ENCODE results near the gene MAP3K7CL. TPM values are rescaled to one million over a fixed set of nuclear protein-coding genes. Genes with fewer than 3 reads are reported as not detected.

The MAP3K7CL gene
- total and polyA plus RNA-seq, 2 of the 8 experiments (the other 6 are each of a cell fraction or from before 2014, with no cell fraction given), result not detected

DNA sequence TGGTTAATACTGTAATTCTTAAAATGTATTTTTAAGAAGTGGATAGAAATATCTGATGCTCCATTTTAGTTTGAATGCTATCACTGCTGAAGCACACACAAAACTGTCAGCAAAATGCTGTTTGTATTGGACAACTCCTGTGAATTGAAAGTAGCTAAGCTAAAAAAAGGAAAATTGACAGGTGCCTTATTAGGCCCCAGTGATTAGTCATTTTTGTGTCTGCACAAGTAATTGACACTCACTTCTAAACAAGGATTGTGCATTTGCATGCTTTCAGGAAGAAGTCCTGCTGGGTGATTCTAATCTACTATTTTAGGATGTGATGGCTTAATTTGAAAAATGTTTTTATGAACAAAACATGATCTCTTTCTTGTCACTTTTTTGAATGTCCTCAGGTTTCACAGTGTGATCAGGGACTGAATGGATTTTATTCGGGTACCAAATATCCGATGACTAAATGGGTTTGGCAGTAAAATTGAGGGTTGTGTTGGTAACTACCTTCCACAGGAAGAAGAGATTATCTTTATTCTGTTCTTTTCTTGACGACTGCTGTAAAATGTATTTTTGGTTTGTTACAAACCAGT, 13.0 kb upstream of the MAP3K7CL start:
- H2AK5ac ChIP-seq (ENCODE audit: low read depth, low read length), result no peak overlapping the region
- peaks cover 0 to 4% (median 2%) of the 10 kb centered on the region in 4 experiments; a peak in 4 of 7 replicates for H3K4me1 ChIP-seq (replicated peaks in 1 of 4; ENCODE audit: control insufficient read depth in 3 of 4, insufficient read depth in 4 of 4, low read length in 3 of 4)
- H2BK12ac ChIP-seq (ENCODE audit: low read depth, low read length), result no peak overlapping the region
- no peaks in the 10 kb centered on the region for H4K20me1 ChIP-seq (replicated peaks in 1 of 2; ENCODE audit: control insufficient read depth in 1 of 2, insufficient read depth in 2 of 2, low read length in 2 of 2)
- no peak overlapping the region for H2BK20ac ChIP-seq (ENCODE audit: low read length)
- no peak overlapping the region for H4K8ac ChIP-seq (ENCODE audit: extremely low read depth, insufficient read depth, low read length)
- FAIRE-seq (no peak), DNase-seq (ENCODE audit: low read depth in 1 of 2, low spot score in 2 of 2) (no peak)
- TF ChIP-seq, protein P1, sequence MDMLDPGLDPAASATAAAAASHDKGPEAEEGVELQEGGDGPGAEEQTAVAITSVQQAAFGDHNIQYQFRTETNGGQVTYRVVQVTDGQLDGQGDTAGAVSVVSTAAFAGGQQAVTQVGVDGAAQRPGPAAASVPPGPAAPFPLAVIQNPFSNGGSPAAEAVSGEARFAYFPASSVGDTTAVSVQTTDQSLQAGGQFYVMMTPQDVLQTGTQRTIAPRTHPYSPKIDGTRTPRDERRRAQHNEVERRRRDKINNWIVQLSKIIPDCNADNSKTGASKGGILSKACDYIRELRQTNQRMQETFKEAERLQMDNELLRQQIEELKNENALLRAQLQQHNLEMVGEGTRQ (IDR thresholded peaks at IDR 0.05; ENCODE audit: low read length), result no peak
- TF ChIP-seq, protein P2, sequence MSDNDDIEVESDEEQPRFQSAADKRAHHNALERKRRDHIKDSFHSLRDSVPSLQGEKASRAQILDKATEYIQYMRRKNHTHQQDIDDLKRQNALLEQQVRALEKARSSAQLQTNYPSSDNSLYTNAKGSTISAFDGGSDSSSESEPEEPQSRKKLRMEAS (IDR thresholded peaks at IDR 0.05), result no peak
- TF ChIP-seq EGR1 (IDR thresholded peaks at IDR 0.05; ENCODE audit: borderline replicate concordance, low read depth, low read length) (no peak), TCF12 (IDR thresholded peaks at IDR 0.05; ENCODE audit: low read depth, low read length) (no peak), CREB1 (IDR thresholded peaks at IDR 0.05) (no peak), SAP30 (IDR thresholded peaks at IDR 0.05; ENCODE audit: insufficient read depth, insufficient replicate concordance, low read length) (no peak), HDAC2 (IDR thresholded peaks at IDR 0.05; ENCODE audit: borderline replicate concordance in 1 of 2, low read depth in 2 of 2, low read length in 2 of 2) (no peak), NANOG (IDR thresholded peaks at IDR 0.05; ENCODE audit: insufficient read depth, low read depth, low read length, poor library complexity, severe bottlenecking) (no peak)
- no peak overlapping the region for H2BK5ac ChIP-seq (ENCODE audit: low read depth, low read length)
- H3K27me3 ChIP-seq (replicated peaks in 1 of 4; ENCODE audit: control insufficient read depth in 3 of 4, extremely low read depth in 1 of 4, insufficient read depth in 3 of 4, low read length in 3 of 4), result no peaks in the 10 kb centered on the region
- no peak overlapping the region for H4K5ac ChIP-seq (ENCODE audit: insufficient read length, low read depth, low read length)
- WGBS, 2 experiments (ENCODE audit: extremely low coverage in 1 of 2, insufficient coverage in 1 of 2, insufficient read length in 1 of 2, insufficient replicate concordance in 2 of 2, low coverage in 1 of 2, low lambda C conversion rate in 2 of 2, missing lambda C conversion rate in 1 of 2), result 91% methylated on average over 3 of the region's 3 CpGs; no CpG with 5 or more reads in 1 of the 2 experiments
- POLR2A ChIA-PET (ENCODE audit: partially characterized antibody), result no interaction called here
- no peak overlapping the region for H3K18ac ChIP-seq (ENCODE audit: extremely low read depth, low read length)
- no peak overlapping the region for H2BK120ac ChIP-seq (replicated peaks; ENCODE audit: low read depth, low read length)
- H3K27ac ChIP-seq (ENCODE audit: low read depth, low read length), result no peak overlapping the region
- H3K79me2 ChIP-seq (ENCODE audit: control insufficient read depth in 1 of 2, insufficient read depth in 2 of 2, low read length in 2 of 2), result no peaks in the 10 kb centered on the region
- H4K91ac ChIP-seq (replicated peaks; ENCODE audit: insufficient read length, low read length), result no peak overlapping the region
- H3K4me2 ChIP-seq (ENCODE audit: insufficient read depth in 1 of 2, low read depth in 2 of 2, low read length in 2 of 2), result no peak overlapping the region
- no peaks in the 10 kb centered on the region for H3K79me1 ChIP-seq (ENCODE audit: low read depth, low read length)
- H3K36me3 ChIP-seq (ENCODE audit: control insufficient read depth in 2 of 4, insufficient read depth in 4 of 4, low read length in 3 of 4), result no peaks in the 10 kb centered on the region
- no peaks in the 10 kb centered on the region for H3K9me3 ChIP-seq (ENCODE audit: insufficient read depth in 2 of 2, low read depth in 1 of 2, low read length in 1 of 2)
- no peak overlapping the region for H3K4me3 ChIP-seq (ENCODE audit: extremely low read depth in 1 of 4, insufficient read depth in 2 of 4, low read depth in 3 of 4, low read length in 4 of 4)
- no peaks in the 10 kb centered on the region for H3K23me2 ChIP-seq (ENCODE audit: low read depth, low read length)
- H2BK15ac ChIP-seq (ENCODE audit: low read length), result no peak overlapping the region
- H3K14ac ChIP-seq (ENCODE audit: insufficient read length), result no peak overlapping the region
- CTCF ChIA-PET (ENCODE audit: partially characterized antibody), result no interaction called here
- H3K4ac ChIP-seq (replicated peaks; ENCODE audit: insufficient read length, low read depth, low read length), result no peak overlapping the region
- no peak overlapping the region for H3K56ac ChIP-seq (replicated peaks; ENCODE audit: insufficient read length, low read depth, low read length)
- no peak overlapping the region for H2AFZ ChIP-seq (ENCODE audit: low read length)
- no peak overlapping the region for H3K9ac ChIP-seq (replicated peaks in 1 of 4; ENCODE audit: extremely low read depth in 1 of 4, low read depth in 3 of 4, low read length in 3 of 4)
- H3K23ac ChIP-seq (ENCODE audit: insufficient read length), result no peak overlapping the region
